B cell (primary cell): Measurements from ENCODE around the gene ARHGAP22. TPM values are rescaled to one million over a fixed set of nuclear protein-coding genes. Genes with fewer than 3 reads are reported as not detected.

Experiments
- ATAC-seq: fragments of 200-7000 bp; cut with Tn5 transposase; one replicate; pipeline ENCODE4 v1.10.0; 2021; ENCODE audit warnings: low read depth, mild to moderate bottlenecking, moderate number of reproducible peaks, moderate library complexity
- CTCF ChIA-PET: fragments of 350-600 bp; sonication (Branson Sonifier 250); formaldehyde crosslinking; loops from one replicate; lab custom pipeline; 2021; ENCODE audit warnings: antibody characterized with exemption, inconsistent platforms; lab: Charles Lee
- POLR2A ChIA-PET: fragments of 350-600 bp; sonication (Branson Sonifier 250); formaldehyde crosslinking; loops from one replicate; lab custom pipeline; 2021; ENCODE audit warnings: antibody characterized with exemption; lab: Charles Lee
- DNase-seq: peaks from one replicate; pipeline ENCODE4 v3.0.0; 2013
- H2AFZ ChIP-seq: 2 replicates; pipeline ENCODE4 v1.6.1; 2012; ENCODE audit warnings: mild to moderate bottlenecking, low read depth, low read length; ENCODE audit not compliant: insufficient read depth, poor library complexity, severe bottlenecking
- H3K27ac ChIP-seq, 2 donors: 1 replicate in 1 of 2; 2 replicates in 1 of 2; pipeline ENCODE4 v1.5.1; 2012 to 2013; ENCODE audit warnings: low read length in 2 of 2, mild to moderate bottlenecking in 2 of 2, moderate library complexity in 1 of 2
- H3K27me3 ChIP-seq, 4 experiments: fragments of 200-600 bp in 1 of 4; sonication (generic) in 1 of 4; replicated peaks in 1 of 4; 1 replicate in 2 of 4; 2 replicates in 2 of 4; pipeline versions ENCODE4 v1.6.1 to v1.7.0; 2013 to 2016; ENCODE audit warnings: low read length in 3 of 4, mild to moderate bottlenecking in 2 of 4, mixed read lengths in 1 of 4, moderate library complexity in 1 of 4; ENCODE audit not compliant: insufficient read depth in 4 of 4, control insufficient read depth in 3 of 4; ENCODE audit errors: control extremely low read depth in 1 of 4
- H3K36me3 ChIP-seq, 2 experiments: replicated peaks in 1 of 2; 1 replicate in 1 of 2; 2 replicates in 1 of 2; pipeline versions ENCODE4 v1.6.1 to v1.7.1; 2013; ENCODE audit warnings: low read length in 1 of 2; ENCODE audit not compliant: insufficient read depth in 2 of 2, control insufficient read depth in 1 of 2; ENCODE audit errors: control extremely low read depth in 1 of 2, extremely low read depth in 1 of 2
- H3K4me1 ChIP-seq, 2 donors: fragments of 200-600 bp in 1 of 2; sonication (generic) in 1 of 2; 1 replicate in 1 of 2; 2 replicates in 1 of 2; pipeline versions ENCODE4 v1.5.1 to v1.6.1; 2013 to 2017; ENCODE audit warnings: low read length in 2 of 2; ENCODE audit not compliant: control insufficient read depth in 2 of 2, insufficient read depth in 2 of 2
- H3K4me2 ChIP-seq: replicated peaks from 2 replicates; pipeline ENCODE3; 2012; ENCODE audit warnings: mild to moderate bottlenecking, low read depth, low read length; ENCODE audit not compliant: poor library complexity, severe bottlenecking
- H3K4me3 ChIP-seq, 5 experiments: fragments of 200-600 bp in 1 of 5; sonication (generic) in 1 of 5; 1 replicate in 3 of 5; 2 replicates in 2 of 5; pipeline versions ENCODE4 v1.5.1 to v1.7.0; 2011 to 2016; ENCODE audit warnings: low read length in 4 of 5, mild to moderate bottlenecking in 4 of 5, low read depth in 2 of 5, control low read depth in 1 of 5, moderate library complexity in 1 of 5; ENCODE audit not compliant: insufficient read depth in 1 of 5; ENCODE audit errors: control extremely low read depth in 1 of 5, extremely low read depth in 1 of 5
- H3K79me2 ChIP-seq: fragments of 200-600 bp; sonication (generic); one replicate; pipeline ENCODE4 v1.6.0; 2016; ENCODE audit warnings: low read length; ENCODE audit not compliant: control insufficient read depth, insufficient read depth
- H3K9ac ChIP-seq: fragments of 200-600 bp; sonication (generic); 2 replicates; pipeline ENCODE4 v1.6.1; 2017; ENCODE audit warnings: mild to moderate bottlenecking, low read length, moderate library complexity
- H3K9me3 ChIP-seq, 3 donors: one replicate each; pipeline versions ENCODE4 v1.6.1 to v1.7.1; 2013; ENCODE audit warnings: low read length in 2 of 3; ENCODE audit not compliant: control insufficient read depth in 2 of 3, insufficient read depth in 1 of 3; ENCODE audit errors: control extremely low read depth in 1 of 3
- H4K20me1 ChIP-seq: 2 replicates; pipeline ENCODE4 v1.6.0; 2012; ENCODE audit warnings: mild to moderate bottlenecking, low read length; ENCODE audit not compliant: insufficient read depth, control insufficient read depth, poor library complexity, severe bottlenecking
- H3K27ac Mint-ChIP-seq: one replicate; pipeline ENCODE4 v1.8.0; 2021; ENCODE audit warnings: mixed read lengths
- H3K27me3 Mint-ChIP-seq: one replicate; pipeline ENCODE4 v1.8.0; 2021; ENCODE audit warnings: mixed read lengths
- H3K4me1 Mint-ChIP-seq: one replicate; pipeline ENCODE4 v1.8.0; 2021; ENCODE audit warnings: mixed read lengths
- H3K4me3 Mint-ChIP-seq: one replicate; pipeline ENCODE4 v1.8.0; 2021; ENCODE audit warnings: mixed read lengths
- H3K9me3 Mint-ChIP-seq: one replicate; pipeline ENCODE4 v1.8.0; 2022; ENCODE audit warnings: mixed read lengths; ENCODE audit not compliant: insufficient read depth
- EZH2 ChIP-seq: IDR thresholded peaks from 2 replicates; pipeline ENCODE4 v1.6.1; 2012; ENCODE audit warnings: borderline replicate concordance, low read depth, mild to moderate bottlenecking, moderate library complexity, low read length; ENCODE audit not compliant: insufficient read depth, poor library complexity, severe bottlenecking
- WGBS: methylation state at CpG from one replicate; pipeline ENCODE4 v1.1.5; 2013; ENCODE audit warnings: missing lambda C conversion rate; ENCODE audit not compliant: insufficient coverage; 5-methylcytosine and 5-hydroxymethylcytosine counted together
- intact Hi-C: fragments of 100-400 bp; cut with micrococcal nuclease; formaldehyde crosslinking; loops from one replicate; pipeline ENCODE4 v1.10.0; 2022
- polyA plus RNA-seq: library from polyadenylated mRNA; depleted of rRNA; stranded (reverse); fragments of >200 nt; gene quantifications from 2 replicates; pipeline ENCODE4 v1.2.3, GENCODE V29; 2012
- total RNA-seq, 2 donors: library from RNA; stranded (reverse); fragments of 120-200 nt in 1 of 2; gene quantifications; 1 replicate in 1 of 2; 2 replicates in 1 of 2; pipeline versions ENCODE4 v1.2.3 to v1.2.4, GENCODE V29; 2013 to 2022
- TF ChIP-seq, protein P1 (sequence below): fragments of 200-600 bp; IDR thresholded peaks from one replicate; pipeline ENCODE4 v1.8.0; 2022; ENCODE audit warnings: antibody characterized with exemption, mild to moderate bottlenecking

Gene ARHGAP22
- total and polyA plus RNA-seq, 2 donors (not counting 1 experiment from before 2014, with no cell fraction given) = 1.9 to 2.0 TPM

- ChIA-PET CTCF (interaction anchor here (0.9 kb wide), 1 partner anchor 47 kb away, joined by 3 read pairs; no protein-coding TSS in a partner anchor), POLR2A (no interaction called here)
- Histone ChIP-seq H3K27me3 (peaks cover 0 to 7% (median 3%) of the 10 kb centered on the region in 4 experiments), H3K9ac (no peak overlapping the region), H3K4me1 (no peaks in the 10 kb centered on the region), H3K36me3 (no peaks in the 10 kb centered on the region), H3K4me3 (no peak overlapping the region), H2AFZ (no peak overlapping the region), H3K79me2 (no peaks in the 10 kb centered on the region), H3K4me2 (no peak overlapping the region), H4K20me1 (no peaks in the 10 kb centered on the region), H3K27ac (no peak overlapping the region), H3K9me3 (peaks cover 0 to 4% (median 0%) of the 10 kb centered on the region in 3 donors)
- no peak for DNase-seq
- no peak for ATAC-seq
- Mint-ChIP-seq H3K27ac (no peak overlapping the region), H3K4me1 (peaks cover 17% of the 10 kb centered on the region), H3K9me3 (no peaks in the 10 kb centered on the region), H3K27me3 (peaks cover 49% of the 10 kb centered on the region), H3K4me3 (no peak overlapping the region)
- 84% methylated on average over 7 of the region's 11 CpGs for WGBS
- TF ChIP-seq, protein P1, sequence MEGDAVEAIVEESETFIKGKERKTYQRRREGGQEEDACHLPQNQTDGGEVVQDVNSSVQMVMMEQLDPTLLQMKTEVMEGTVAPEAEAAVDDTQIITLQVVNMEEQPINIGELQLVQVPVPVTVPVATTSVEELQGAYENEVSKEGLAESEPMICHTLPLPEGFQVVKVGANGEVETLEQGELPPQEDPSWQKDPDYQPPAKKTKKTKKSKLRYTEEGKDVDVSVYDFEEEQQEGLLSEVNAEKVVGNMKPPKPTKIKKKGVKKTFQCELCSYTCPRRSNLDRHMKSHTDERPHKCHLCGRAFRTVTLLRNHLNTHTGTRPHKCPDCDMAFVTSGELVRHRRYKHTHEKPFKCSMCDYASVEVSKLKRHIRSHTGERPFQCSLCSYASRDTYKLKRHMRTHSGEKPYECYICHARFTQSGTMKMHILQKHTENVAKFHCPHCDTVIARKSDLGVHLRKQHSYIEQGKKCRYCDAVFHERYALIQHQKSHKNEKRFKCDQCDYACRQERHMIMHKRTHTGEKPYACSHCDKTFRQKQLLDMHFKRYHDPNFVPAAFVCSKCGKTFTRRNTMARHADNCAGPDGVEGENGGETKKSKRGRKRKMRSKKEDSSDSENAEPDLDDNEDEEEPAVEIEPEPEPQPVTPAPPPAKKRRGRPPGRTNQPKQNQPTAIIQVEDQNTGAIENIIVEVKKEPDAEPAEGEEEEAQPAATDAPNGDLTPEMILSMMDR = no peak
- no peak for TF ChIP-seq EZH2
- intact Hi-C loops = no loop called here
These were observed 109.4 kb downstream of the ARHGAP22 start for GRCh38 chr10:48495282-48496045.

DNA sequence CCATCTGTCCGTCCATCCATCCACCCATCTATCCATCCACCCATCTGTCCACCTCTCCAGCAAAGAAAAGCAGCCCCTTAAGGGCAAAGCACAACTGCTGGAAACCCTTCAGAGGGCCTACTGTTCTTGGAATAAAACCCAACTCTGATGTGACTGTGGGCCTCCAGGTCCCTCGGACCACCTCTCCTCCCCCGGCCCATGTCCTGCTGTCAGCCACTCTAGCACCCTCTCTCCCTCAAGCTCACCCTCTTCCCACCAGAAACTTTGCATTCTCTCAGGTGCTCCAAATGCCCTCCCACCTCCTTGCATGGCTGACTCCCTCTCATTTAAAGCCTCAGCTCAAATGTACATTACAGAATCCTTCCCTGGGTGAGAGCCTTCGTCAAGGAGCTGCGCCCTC lies 110.3 kb downstream of the ARHGAP22 start:
- Mint-ChIP-seq H3K27me3 (peaks cover 53% of the 10 kb centered on the region), H3K9me3 (no peaks in the 10 kb centered on the region), H3K4me1 (peaks cover 17% of the 10 kb centered on the region), H3K27ac (no peak overlapping the region), H3K4me3 (no peak overlapping the region)
- WGBS = 70% methylated on average over 4 of the region's 5 CpGs
- Histone ChIP-seq H3K27ac (no peak overlapping the region), H4K20me1 (no peaks in the 10 kb centered on the region), H3K4me1 (no peaks in the 10 kb centered on the region), H3K9me3 (peaks cover 0 to 4% (median 0%) of the 10 kb centered on the region in 3 donors), H3K4me3 (no peak overlapping the region), H3K79me2 (no peaks in the 10 kb centered on the region), H3K9ac (no peak overlapping the region), H3K27me3 (peaks cover 0 to 7% (median 3%) of the 10 kb centered on the region in 4 experiments), H2AFZ (no peak overlapping the region), H3K4me2 (no peak overlapping the region), H3K36me3 (no peaks in the 10 kb centered on the region)
- TF ChIP-seq, protein P1 = no peak
- no peak for TF ChIP-seq EZH2
- DNase-seq = no peak
- intact Hi-C loops = no loop called here
- POLR2A ChIA-PET = no interaction called here
- no peak for ATAC-seq
- CTCF ChIA-PET = no interaction called here
